Stimulated activated CD4-positive, alpha-beta T cell treated with anti-CD3 and anti-CD28 coated beads, Interleukin-1b, Interleukin-23, amount 100 ng/mL, for 24 hours (primary cell): ENCODE data around the gene SNX20.

Source experiments
- DNase-seq, 4 experiments: peaks; one replicate each; pipeline ENCODE4 v3.0.0-alpha.2; 2020; ENCODE audit warnings: low read depth in 4 of 4, low spot score in 1 of 4

The SNX20 gene

GRCh38 chr16:50664270-50664669 is 16.8 kb downstream of the SNX20 start:
- DNase-seq = no peak

- DNase-seq = no peak
Observed at GRCh38 chr16:50662306-50662940, 18.7 kb downstream of the SNX20 start.

GRCh38 chr16:50659806-50660205 is 21.3 kb downstream of the SNX20 start:
- DNase-seq = no peak

- no peak for DNase-seq
Observed at GRCh38 chr16:50657241-50657640, 23.9 kb downstream of the SNX20 start.

GRCh38 chr16:50655558-50656055 is 25.5 kb downstream of the SNX20 start:
- DNase-seq = no peak

- DNase-seq = no peak
Observed at GRCh38 chr16:50653633-50654519, 27.2 kb downstream of the SNX20 start.

GRCh38 chr16:50652836-50653425 is 28.2 kb downstream of the SNX20 start:
- no peak for DNase-seq

- DNase-seq = no peak
Observed at GRCh38 chr16:50651835-50652438, 29.2 kb downstream of the SNX20 start.

- DNase-seq = no peak
Observed at GRCh38 chr16:50646345-50646744, 34.8 kb downstream of the SNX20 start.

- no peak for DNase-seq
Observed at GRCh38 chr16:50645563-50646220, 35.4 kb downstream of the SNX20 start.

GRCh38 chr16:50644729-50645128 is 36.4 kb downstream of the SNX20 start:
- DNase-seq = peak in 1 of 4 experiments; percentile 20

- no peak for DNase-seq
Observed at GRCh38 chr16:50644245-50644644, 36.9 kb downstream of the SNX20 start.

GRCh38 chr16:50643192-50643591 is 37.9 kb downstream of the SNX20 start:
- DNase-seq = no peak

GRCh38 chr16:50642349-50642748 is 38.8 kb downstream of the SNX20 start:
- DNase-seq = no peak

- no peak for DNase-seq
Observed at GRCh38 chr16:50641818-50642187, 39.3 kb downstream of the SNX20 start.

GRCh38 chr16:50640919-50641817 is 39.9 kb downstream of the SNX20 start:
- no peak for DNase-seq

GRCh38 chr16:50640391-50640790 is 40.7 kb downstream of the SNX20 start:
- no peak for DNase-seq

GRCh38 chr16:50638816-50639670 is 42.1 kb downstream of the SNX20 start:
- DNase-seq = no peak
